SK-N-SH (cell line): ENCODE measurements around the gene DCAF4L1. TPM values are rescaled to one million over a fixed set of nuclear protein-coding genes. Genes with fewer than 3 reads are reported as not detected.

Experiments
- CTCF ChIA-PET: fragments of 300-600, 350-600 bp; formaldehyde crosslinking; extraction: SDS; loops from one replicate; lab custom pipeline; 2021; lab: Yijun Ruan, JAX
- POLR2A ChIA-PET: fragments of 350-600 bp; sonication (Branson Sonifier 250); formaldehyde crosslinking; extraction: SDS; loops from one replicate; lab custom pipeline; 2020; ENCODE audit warnings: antibody characterized with exemption, inconsistent platforms; lab: Yijun Ruan, JAX
- DNase-seq: peaks from one replicate; pipeline ENCODE4 v3.0.0; 2012
- H2AFZ ChIP-seq: fragments of 200-600 bp; sonication (generic); 2 replicates; pipeline ENCODE4 v1.8.1; 2016; ENCODE audit warnings: antibody characterized with exemption, mild to moderate bottlenecking, low read depth
- H3F3A ChIP-seq: fragments of 200-600 bp; sonication (generic); replicated peaks from 2 replicates; pipeline ENCODE3; 2016; ENCODE audit warnings: antibody characterized with exemption, mild to moderate bottlenecking; ENCODE audit not compliant: insufficient read depth
- H3K27ac ChIP-seq, 2 experiments: fragments of 200-500 bp in 1 of 2; fragments of 200-600 bp in 1 of 2; sonication (Bioruptor generic) in 1 of 2; sonication (generic), shearing (Covaris generic) in 1 of 2; 2 replicates each; pipeline versions ENCODE4 v1.5.1 to v1.6.1; 2014 to 2016; ENCODE audit warnings: low read depth in 2 of 2, inconsistent platforms in 1 of 2, low read length in 1 of 2, mild to moderate bottlenecking in 1 of 2, mixed read lengths in 1 of 2
- H3K27me3 ChIP-seq: fragments of 200-600 bp; sonication (generic), shearing (Covaris generic); 2 replicates; pipeline ENCODE4 v1.6.1; 2016; ENCODE audit warnings: mixed run types; ENCODE audit not compliant: insufficient read depth
- H3K36me3 ChIP-seq, 2 experiments: fragments of 200-500 bp in 1 of 2; fragments of 200-600 bp in 1 of 2; sonication (Bioruptor generic) in 1 of 2; sonication (generic) in 1 of 2; replicated peaks in 1 of 2; 2 replicates each; pipeline versions ENCODE3 to v1.5.1; 2014 to 2016; ENCODE audit warnings: low read length in 1 of 2, mild to moderate bottlenecking in 1 of 2; ENCODE audit not compliant: insufficient read depth in 2 of 2, control insufficient read depth in 1 of 2
- H3K4me1 ChIP-seq, 2 experiments: fragments of 200-500 bp in 1 of 2; fragments of 200-600 bp in 1 of 2; sonication (Bioruptor generic) in 1 of 2; sonication (generic), shearing (Covaris generic) in 1 of 2; 2 replicates each; pipeline versions ENCODE4 v1.5.1 to v1.6.1; 2014 to 2016; ENCODE audit warnings: low read depth in 1 of 2, low read length in 1 of 2, mixed run types in 1 of 2; ENCODE audit not compliant: insufficient read depth in 2 of 2, control insufficient read depth in 1 of 2
- H3K4me2 ChIP-seq: fragments of 200-600 bp; sonication (generic), shearing (Covaris generic); 2 replicates; pipeline ENCODE4 v1.6.1; 2017; ENCODE audit warnings: mixed run types
- H3K4me3 ChIP-seq, 2 experiments: fragments of 200-500 bp in 1 of 2; fragments of 200-600 bp in 1 of 2; sonication (Bioruptor generic) in 1 of 2; sonication (generic), shearing (Covaris generic) in 1 of 2; 2 replicates each; pipeline versions ENCODE4 v1.5.1 to v1.8.1; 2014 to 2016; ENCODE audit warnings: low read depth in 2 of 2, inconsistent platforms in 1 of 2, low read length in 1 of 2, mild to moderate bottlenecking in 1 of 2, mixed read lengths in 1 of 2, moderate library complexity in 1 of 2
- H3K79me2 ChIP-seq: fragments of 200-600 bp; sonication (generic); 2 replicates; pipeline ENCODE4 v1.8.1; 2017; ENCODE audit warnings: mild to moderate bottlenecking; ENCODE audit not compliant: insufficient read depth
- H3K9ac ChIP-seq: fragments of 200-600 bp; sonication (generic); 2 replicates; pipeline ENCODE4 v1.6.1; 2017; ENCODE audit warnings: mixed run types
- H3K9me2 ChIP-seq: fragments of 200-600 bp; sonication (generic); 2 replicates; pipeline ENCODE4 v1.6.1; 2017; ENCODE audit warnings: mixed run types
- H3K9me3 ChIP-seq: fragments of 200-600 bp; sonication (generic); 2 replicates; pipeline ENCODE4 v1.6.1; 2017; ENCODE audit warnings: mixed run types, mild to moderate bottlenecking, moderate library complexity
- H4K20me1 ChIP-seq: fragments of 200-600 bp; sonication (generic); 2 replicates; pipeline ENCODE4 v1.6.1; 2017; ENCODE audit warnings: mild to moderate bottlenecking, mixed run types; ENCODE audit not compliant: insufficient read depth
- EP300 ChIP-seq, 2 experiments: IDR thresholded peaks; 2 replicates each; pipeline versions ENCODE4 v1.4.0 to v1.6.1; 2012; ENCODE audit warnings: borderline replicate concordance in 1 of 2, low read depth in 1 of 2, low read length in 1 of 2
- EZH2phosphoT487 ChIP-seq: fragments of 200-600 bp; sonication (generic); IDR thresholded peaks from 2 replicates; pipeline ENCODE4 v1.6.1; 2017; ENCODE audit warnings: low read depth, mixed run types, mild to moderate bottlenecking, antibody characterized with exemption, moderate library complexity, borderline replicate concordance
- FOSL2 ChIP-seq: IDR thresholded peaks from 2 replicates; pipeline ENCODE4 v1.4.0; 2012; ENCODE audit warnings: low read depth, mild to moderate bottlenecking, moderate library complexity, borderline replicate concordance
- FOXM1 ChIP-seq: IDR thresholded peaks from 2 replicates; pipeline ENCODE4 v1.4.0; 2012; ENCODE audit warnings: low read depth, mild to moderate bottlenecking
- GABPA ChIP-seq: IDR thresholded peaks from 2 replicates; pipeline ENCODE4 v1.4.0; 2012; ENCODE audit warnings: low read depth, mild to moderate bottlenecking
- IRF3 ChIP-seq: fragments of 150-350 bp; IDR thresholded peaks from 2 replicates; pipeline ENCODE4 v1.6.1; 2016; ENCODE audit warnings: mild to moderate bottlenecking, low read depth, low read length
- JUND ChIP-seq: IDR thresholded peaks from 2 replicates; pipeline ENCODE4 v1.4.0; 2012
- MEF2A ChIP-seq: IDR thresholded peaks from 2 replicates; pipeline ENCODE4 v1.4.0; 2012; ENCODE audit warnings: low read depth, borderline replicate concordance
- MXI1 ChIP-seq: IDR thresholded peaks from 2 replicates; pipeline ENCODE4 v1.6.1; 2012; ENCODE audit warnings: mild to moderate bottlenecking, low read depth, low read length, improper control_type of control experiment
- POLR2AphosphoS5 ChIP-seq: IDR thresholded peaks from 2 replicates; pipeline ENCODE4 v1.6.1; 2012; ENCODE audit warnings: low read depth, low read length
- RAD21 ChIP-seq: IDR thresholded peaks from 2 replicates; pipeline ENCODE4 v1.6.1; 2012; ENCODE audit warnings: mild to moderate bottlenecking, low read length
- RCOR1 ChIP-seq: fragments of 150-350 bp; IDR thresholded peaks from 2 replicates; pipeline ENCODE4 v1.6.1; 2017; ENCODE audit warnings: antibody characterized with exemption, low read length
- SIN3A ChIP-seq: IDR thresholded peaks from 2 replicates; pipeline ENCODE4 v1.6.1; 2012; ENCODE audit warnings: low read depth, mild to moderate bottlenecking, low read length, moderate library complexity, borderline replicate concordance
- ZBTB33 ChIP-seq: IDR thresholded peaks from 2 replicates; pipeline ENCODE4 v1.4.0; 2012; ENCODE audit warnings: low read depth, borderline replicate concordance
- WGBS: methylation state at CpG from one replicate; pipeline ENCODE4 v1.1.6; 2017; ENCODE audit warnings: low lambda C conversion rate; 5-methylcytosine and 5-hydroxymethylcytosine counted together
- polyA plus RNA-seq, 3 experiments: library from polyadenylated mRNA; depleted of rRNA; stranded (reverse); fragments of >200 nt; gene quantifications; 2 replicates each; pipeline ENCODE4 v1.2.3, GENCODE V29; 2012
- TF ChIP-seq, protein P1 (sequence below): IDR thresholded peaks from 2 replicates; pipeline ENCODE4 v1.4.0; 2012; ENCODE audit warnings: low read depth
- TF ChIP-seq, protein P2 (sequence below): fragments of 200-600 bp; sonication (generic); IDR thresholded peaks from 2 replicates; pipeline ENCODE4 v1.6.1; 2017; ENCODE audit warnings: antibody characterized with exemption, mild to moderate bottlenecking, moderate library complexity
- TF ChIP-seq, protein P3 (sequence below): IDR thresholded peaks from 2 replicates; pipeline ENCODE4 v1.4.0; 2012; ENCODE audit warnings: low read depth, borderline replicate concordance
- TF ChIP-seq, protein P4 (sequence below): IDR thresholded peaks from 2 replicates; pipeline ENCODE4 v1.6.1; 2012; ENCODE audit warnings: mild to moderate bottlenecking, low read depth, low read length, moderate library complexity

DCAF4L1 gene
- polyA plus RNA-seq, 1 of the 3 experiments (the other 2 are of a cell fraction), result 0.05 TPM

DNA sequence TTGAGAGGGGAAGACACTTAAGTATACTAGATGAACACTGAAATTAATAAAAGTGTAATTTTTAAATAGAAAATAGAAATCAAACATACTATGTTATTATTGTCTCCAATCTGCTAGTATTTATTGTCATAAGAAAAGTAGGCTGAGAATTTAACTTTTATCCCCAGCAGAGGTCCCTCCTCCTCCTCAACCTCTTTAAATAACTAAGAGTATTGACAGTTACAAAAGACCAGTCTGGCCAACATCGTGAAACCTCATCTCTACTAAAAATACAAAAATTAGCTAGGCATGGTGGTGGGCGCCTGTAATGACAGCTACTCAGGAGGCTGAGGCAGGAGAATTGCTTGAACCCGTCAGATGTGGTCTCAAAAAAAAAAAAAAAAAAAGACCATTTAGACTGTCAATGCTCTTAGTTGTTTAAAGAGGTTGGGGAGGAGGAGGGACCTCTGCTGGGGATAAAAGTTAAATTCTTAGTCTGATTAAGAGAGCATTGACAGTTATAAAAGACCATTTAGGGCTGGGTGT is 13.0 kb downstream of the DCAF4L1 start:
- Histone ChIP-seq H4K20me1 (peaks cover 27% of the 10 kb centered on the region), H3K9me3 (no peaks in the 10 kb centered on the region), H3K4me1 (peaks cover 11 to 16% of the 10 kb centered on the region in 2 experiments; a peak in 3 of 4 replicates), H3F3A (peaks cover 5% of the 10 kb centered on the region), H3K4me3 (no peak overlapping the region), H3K27ac (no peak overlapping the region), H3K9ac (no peak overlapping the region), H3K79me2 (peaks cover 95% of the 10 kb centered on the region), H3K4me2 (no peak overlapping the region), H2AFZ (no peak overlapping the region), H3K36me3 (peaks cover 9 to 10% of the 10 kb centered on the region in 2 experiments), H3K9me2 (no peaks in the 10 kb centered on the region), H3K27me3 (no peaks in the 10 kb centered on the region)
- CTCF ChIA-PET, result no interaction called here
- 96% methylated on average over 3 of the region's 3 CpGs for WGBS
- POLR2A ChIA-PET, result no interaction called here
- TF ChIP-seq, protein P1, sequence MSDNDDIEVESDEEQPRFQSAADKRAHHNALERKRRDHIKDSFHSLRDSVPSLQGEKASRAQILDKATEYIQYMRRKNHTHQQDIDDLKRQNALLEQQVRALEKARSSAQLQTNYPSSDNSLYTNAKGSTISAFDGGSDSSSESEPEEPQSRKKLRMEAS, result no peak
- TF ChIP-seq POLR2AphosphoS5, result no peak
- TF ChIP-seq, protein P2, sequence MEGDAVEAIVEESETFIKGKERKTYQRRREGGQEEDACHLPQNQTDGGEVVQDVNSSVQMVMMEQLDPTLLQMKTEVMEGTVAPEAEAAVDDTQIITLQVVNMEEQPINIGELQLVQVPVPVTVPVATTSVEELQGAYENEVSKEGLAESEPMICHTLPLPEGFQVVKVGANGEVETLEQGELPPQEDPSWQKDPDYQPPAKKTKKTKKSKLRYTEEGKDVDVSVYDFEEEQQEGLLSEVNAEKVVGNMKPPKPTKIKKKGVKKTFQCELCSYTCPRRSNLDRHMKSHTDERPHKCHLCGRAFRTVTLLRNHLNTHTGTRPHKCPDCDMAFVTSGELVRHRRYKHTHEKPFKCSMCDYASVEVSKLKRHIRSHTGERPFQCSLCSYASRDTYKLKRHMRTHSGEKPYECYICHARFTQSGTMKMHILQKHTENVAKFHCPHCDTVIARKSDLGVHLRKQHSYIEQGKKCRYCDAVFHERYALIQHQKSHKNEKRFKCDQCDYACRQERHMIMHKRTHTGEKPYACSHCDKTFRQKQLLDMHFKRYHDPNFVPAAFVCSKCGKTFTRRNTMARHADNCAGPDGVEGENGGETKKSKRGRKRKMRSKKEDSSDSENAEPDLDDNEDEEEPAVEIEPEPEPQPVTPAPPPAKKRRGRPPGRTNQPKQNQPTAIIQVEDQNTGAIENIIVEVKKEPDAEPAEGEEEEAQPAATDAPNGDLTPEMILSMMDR, result peak; percentile 15; the same call in 1 of the 2 replicates
- DNase-seq, result no peak

- no peaks in the 10 kb centered on the region for H3K4me1 ChIP-seq
- no peak overlapping the region for H3K27ac ChIP-seq
- H3K9me3 ChIP-seq, result no peaks in the 10 kb centered on the region
- peaks cover 10 to 16% of the 10 kb centered on the region in 2 experiments for H3K36me3 ChIP-seq
- peaks cover 92% of the 10 kb centered on the region for H3K79me2 ChIP-seq
- no peak overlapping the region for H3K4me3 ChIP-seq
- CTCF ChIA-PET, result no interaction called here
- peaks cover 5% of the 10 kb centered on the region for H3F3A ChIP-seq
- 97% methylated on average over 3 of the region's 3 CpGs for WGBS
- no peak overlapping the region for H2AFZ ChIP-seq
- H3K9ac ChIP-seq, result no peak overlapping the region
- no peak for DNase-seq
- H3K4me2 ChIP-seq, result no peak overlapping the region
- no peaks in the 10 kb centered on the region for H3K27me3 ChIP-seq
- H3K9me2 ChIP-seq, result no peaks in the 10 kb centered on the region
- peaks cover 18% of the 10 kb centered on the region; the same call in 1 of the 2 replicates for H4K20me1 ChIP-seq
- POLR2A ChIA-PET, result no interaction called here
- TF ChIP-seq SIN3A (no peak), EP300 (IDR thresholded peaks at IDR 0.05; ENCODE audit: borderline replicate concordance in 1 of 2, low read depth in 1 of 2, low read length in 1 of 2) (no peak), FOXM1 (no peak), RCOR1 (no peak), ZBTB33 (no peak), IRF3 (no peak), EZH2phosphoT487 (no peak), GABPA (no peak), MXI1 (no peak), RAD21 (no peak), JUND (no peak), MEF2A (no peak), FOSL2 (no peak)
- TF ChIP-seq, protein P3, sequence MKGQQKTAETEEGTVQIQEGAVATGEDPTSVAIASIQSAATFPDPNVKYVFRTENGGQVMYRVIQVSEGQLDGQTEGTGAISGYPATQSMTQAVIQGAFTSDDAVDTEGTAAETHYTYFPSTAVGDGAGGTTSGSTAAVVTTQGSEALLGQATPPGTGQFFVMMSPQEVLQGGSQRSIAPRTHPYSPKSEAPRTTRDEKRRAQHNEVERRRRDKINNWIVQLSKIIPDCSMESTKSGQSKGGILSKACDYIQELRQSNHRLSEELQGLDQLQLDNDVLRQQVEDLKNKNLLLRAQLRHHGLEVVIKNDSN, result no peak
- TF ChIP-seq, protein P4, sequence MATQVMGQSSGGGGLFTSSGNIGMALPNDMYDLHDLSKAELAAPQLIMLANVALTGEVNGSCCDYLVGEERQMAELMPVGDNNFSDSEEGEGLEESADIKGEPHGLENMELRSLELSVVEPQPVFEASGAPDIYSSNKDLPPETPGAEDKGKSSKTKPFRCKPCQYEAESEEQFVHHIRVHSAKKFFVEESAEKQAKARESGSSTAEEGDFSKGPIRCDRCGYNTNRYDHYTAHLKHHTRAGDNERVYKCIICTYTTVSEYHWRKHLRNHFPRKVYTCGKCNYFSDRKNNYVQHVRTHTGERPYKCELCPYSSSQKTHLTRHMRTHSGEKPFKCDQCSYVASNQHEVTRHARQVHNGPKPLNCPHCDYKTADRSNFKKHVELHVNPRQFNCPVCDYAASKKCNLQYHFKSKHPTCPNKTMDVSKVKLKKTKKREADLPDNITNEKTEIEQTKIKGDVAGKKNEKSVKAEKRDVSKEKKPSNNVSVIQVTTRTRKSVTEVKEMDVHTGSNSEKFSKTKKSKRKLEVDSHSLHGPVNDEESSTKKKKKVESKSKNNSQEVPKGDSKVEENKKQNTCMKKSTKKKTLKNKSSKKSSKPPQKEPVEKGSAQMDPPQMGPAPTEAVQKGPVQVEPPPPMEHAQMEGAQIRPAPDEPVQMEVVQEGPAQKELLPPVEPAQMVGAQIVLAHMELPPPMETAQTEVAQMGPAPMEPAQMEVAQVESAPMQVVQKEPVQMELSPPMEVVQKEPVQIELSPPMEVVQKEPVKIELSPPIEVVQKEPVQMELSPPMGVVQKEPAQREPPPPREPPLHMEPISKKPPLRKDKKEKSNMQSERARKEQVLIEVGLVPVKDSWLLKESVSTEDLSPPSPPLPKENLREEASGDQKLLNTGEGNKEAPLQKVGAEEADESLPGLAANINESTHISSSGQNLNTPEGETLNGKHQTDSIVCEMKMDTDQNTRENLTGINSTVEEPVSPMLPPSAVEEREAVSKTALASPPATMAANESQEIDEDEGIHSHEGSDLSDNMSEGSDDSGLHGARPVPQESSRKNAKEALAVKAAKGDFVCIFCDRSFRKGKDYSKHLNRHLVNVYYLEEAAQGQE, result no peak
Measured at GRCh38 chr4:41998019-41998418, 16.5 kb downstream of the DCAF4L1 start.
